NCI-H2196 (cell line): ENCODE data around the gene EIPR1.
"Not testable (repeated sequence)": the region's sequence is repeated elsewhere in the genome, so short reads cannot be mapped to it uniquely, and the experiment has no call there.

Experiments used
- DNase-seq: peaks from one replicate; lab custom pipeline; 2025; ENCODE audit not compliant: unreplicated experiment; lab: John Stamatoyannopoulos, UW

Gene EIPR1

DNA sequence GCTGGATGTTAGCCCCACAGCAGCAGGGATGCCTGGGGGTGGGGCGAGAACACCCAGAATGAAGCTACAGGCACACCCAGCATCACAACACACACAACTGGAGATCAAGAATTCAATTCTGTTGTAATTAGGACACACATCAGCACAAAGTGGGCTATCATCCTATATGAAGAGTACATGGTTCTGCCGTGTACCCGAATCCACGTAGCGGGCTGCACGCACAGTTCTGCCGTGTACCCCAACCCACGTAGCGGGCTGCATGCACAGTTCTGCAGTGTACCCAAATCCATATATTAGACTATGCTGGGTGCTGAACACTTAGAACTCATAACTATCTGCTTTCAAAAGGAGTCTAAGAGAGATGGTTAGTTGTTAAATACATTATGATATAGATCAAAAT, 86.5 kb downstream of the EIPR1 start:
- DNase-seq = no peak

DNA sequence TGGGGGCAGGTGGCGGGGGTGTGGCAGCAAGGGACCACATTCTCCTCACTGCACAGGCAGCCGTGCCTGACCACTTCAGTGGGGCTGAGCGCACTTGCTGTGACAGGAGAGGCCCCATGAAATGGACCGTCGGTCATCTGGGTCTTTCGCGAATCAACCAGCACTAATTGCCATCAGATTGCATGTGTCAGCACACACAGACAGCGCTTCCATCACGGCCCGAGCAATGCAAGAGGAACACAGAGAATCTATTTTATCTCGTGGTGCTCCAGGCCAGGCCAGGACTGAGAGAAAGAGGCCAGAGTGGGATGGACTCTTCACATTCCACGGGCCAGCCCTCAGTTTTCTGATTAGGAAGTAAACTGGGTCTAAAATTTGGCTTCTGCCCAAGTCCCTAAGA, 87.0 kb downstream of the EIPR1 start:
- no peak for DNase-seq

DNA sequence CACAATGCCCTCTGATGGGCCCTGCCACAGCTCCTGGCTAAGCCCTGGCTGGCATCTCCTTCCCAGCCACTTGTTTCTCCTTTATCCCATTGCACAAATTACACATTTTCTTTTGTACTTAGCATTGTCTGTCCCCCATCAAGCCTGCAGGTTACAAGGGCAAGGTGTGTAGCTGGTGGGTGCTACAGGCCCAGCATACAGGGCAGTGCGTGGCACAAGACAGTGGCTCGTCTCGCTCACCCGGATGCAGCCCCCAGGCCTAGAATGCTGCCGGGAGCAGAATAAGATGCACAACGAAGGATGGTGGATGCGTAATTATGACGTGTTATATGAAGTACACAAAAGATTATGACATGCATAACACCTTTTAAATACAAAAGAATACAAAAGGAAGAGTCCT, 87.6 kb downstream of the EIPR1 start:
- DNase-seq = no peak

DNA sequence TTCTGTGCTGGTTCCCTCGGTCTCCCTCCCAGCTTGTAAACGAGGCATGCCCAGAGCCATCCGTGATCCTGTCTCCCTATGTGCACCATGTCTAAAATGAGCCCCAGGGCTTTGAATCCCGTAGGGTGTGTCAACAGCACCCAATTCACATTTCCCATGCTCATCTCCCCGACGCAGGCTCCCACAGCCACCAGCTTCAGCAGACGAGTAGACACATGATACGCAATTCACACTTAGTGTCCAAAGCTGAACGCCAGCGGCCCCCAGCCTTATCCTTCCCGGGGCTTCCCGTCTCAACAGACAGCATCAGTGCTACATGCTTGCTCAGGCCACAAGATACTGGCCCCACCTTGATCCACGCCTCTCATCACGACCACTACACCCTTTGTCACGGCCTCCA, 88.1 kb downstream of the EIPR1 start:
- no peak for DNase-seq

DNA sequence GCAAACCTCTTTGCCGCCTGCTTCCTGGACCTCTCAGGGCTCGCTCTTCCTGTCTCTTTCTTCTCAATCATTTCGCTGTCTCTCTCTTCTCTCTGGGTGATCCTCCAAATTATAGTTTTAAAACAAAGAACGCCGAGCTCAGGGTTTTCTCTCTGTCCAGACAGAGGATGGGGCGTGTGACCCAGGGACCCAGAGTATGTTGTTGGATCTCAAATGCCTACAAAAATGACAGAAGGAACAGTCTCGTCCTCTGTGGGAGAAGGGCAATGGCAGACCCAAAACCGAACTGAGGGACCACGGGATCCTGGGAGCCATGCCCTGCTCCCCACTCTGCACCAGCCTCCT, 88.5 kb downstream of the EIPR1 start:
- no peak for DNase-seq

DNA sequence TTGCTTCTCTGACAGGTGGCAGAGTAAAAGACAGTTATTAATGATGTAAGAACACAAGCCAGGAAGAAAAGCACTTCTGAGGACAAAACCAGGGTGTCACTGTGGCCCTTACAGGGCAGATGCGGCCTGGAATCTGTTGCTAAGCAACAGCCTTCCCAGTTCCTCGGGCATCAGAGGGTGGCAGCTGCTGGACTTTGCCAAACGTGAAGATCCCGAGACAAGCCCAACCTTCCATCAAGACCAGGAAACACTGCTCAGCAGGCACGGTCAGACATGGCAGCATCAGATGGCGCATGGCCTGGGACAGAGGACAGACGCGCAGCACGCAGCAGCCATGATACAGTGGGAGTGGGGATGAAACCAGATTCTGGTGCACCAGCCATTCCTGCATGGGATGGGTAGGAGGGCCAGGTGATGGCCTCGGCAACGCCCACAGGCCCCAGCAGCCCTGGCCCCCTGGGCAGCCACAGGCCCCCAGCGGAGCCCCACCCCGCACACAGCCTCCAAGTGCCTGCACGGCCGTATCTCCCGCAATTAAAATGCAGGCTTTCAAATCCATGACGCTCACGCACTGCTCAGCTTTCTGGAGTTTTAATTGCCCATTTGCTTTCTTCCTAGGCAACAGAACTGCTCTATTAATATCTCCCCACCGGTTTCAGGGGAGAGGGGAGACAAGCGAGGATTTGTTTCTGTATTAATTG, 89.0 kb downstream of the EIPR1 start:
- peak; percentile 28 for DNase-seq

DNA sequence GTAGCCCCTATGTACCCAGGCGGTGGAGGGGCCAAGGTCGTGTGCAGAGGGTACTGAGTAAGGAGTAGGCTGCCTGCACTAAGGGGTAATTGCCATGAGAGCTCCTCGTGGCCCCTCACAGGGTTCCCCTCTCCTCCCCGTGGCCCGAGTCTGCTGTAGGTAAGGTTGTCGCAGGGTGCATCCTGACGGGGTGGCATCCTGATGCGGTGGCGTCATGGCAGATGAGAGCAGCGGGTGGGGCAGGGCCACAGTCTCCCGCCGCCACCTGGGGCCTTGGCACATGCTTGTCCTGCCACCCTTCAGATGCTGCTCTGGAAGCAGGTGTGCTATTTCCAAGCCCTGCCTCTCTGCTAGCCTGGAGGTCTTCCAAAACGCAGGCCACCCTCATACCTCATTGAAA, 89.7 kb downstream of the EIPR1 start:
- DNase-seq = no peak

DNA sequence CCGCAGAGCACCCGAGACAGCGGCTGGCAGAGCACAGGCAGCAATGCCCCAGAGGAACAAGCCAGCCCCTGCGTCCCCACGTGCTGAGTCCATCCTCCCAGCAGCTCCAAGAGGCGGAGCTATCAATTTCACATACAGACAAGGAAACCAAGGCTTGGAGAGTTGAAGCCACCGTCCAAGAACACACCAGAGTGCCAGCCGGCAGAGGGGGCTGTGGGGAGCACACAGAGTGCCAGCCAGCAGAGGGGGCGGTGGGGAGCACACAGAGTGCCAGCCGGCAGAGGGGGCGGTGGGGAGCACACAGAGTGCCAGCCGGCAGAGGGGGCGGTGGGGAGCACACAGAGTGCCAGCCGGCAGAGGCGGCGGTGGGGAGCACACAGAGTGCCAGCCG, 91.0 kb downstream of the EIPR1 start:
- DNase-seq = not testable (repeated sequence)

DNA sequence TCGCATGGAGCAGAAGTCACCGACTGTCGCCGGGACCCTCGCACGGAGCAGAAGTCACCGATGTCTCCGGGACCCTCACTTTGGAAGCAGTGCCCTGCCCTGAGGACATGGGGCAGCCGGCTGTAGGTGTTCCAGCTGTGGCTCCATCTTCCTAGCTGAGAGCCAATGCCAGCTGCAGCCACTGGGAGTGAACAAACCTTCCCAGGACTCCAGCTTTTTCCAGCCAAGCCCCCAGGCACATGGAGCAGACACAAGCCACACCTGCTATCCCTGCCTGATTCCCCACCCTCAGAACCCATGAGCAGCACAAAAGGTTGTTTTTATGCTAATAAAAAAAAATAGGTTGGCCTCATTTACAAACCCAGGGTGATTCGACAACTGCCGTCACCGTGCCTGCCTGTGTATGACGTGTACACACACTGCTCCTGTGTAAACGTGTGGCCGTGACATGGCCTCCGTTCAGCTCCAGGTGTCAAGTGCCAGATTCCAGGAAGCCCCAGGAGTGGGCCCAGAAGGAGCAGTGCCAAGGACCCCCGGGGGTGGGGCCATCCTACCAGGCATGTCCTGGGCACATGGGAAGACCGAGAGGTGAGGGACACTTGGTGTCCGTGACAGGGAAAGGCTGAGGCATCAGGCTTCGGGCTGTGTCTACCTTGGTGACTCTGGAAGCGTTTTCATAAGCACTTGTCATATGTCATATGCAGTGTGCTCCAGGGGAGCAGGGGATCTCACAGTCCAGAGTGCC, 91.5 kb downstream of the EIPR1 start:
- no peak for DNase-seq

DNA sequence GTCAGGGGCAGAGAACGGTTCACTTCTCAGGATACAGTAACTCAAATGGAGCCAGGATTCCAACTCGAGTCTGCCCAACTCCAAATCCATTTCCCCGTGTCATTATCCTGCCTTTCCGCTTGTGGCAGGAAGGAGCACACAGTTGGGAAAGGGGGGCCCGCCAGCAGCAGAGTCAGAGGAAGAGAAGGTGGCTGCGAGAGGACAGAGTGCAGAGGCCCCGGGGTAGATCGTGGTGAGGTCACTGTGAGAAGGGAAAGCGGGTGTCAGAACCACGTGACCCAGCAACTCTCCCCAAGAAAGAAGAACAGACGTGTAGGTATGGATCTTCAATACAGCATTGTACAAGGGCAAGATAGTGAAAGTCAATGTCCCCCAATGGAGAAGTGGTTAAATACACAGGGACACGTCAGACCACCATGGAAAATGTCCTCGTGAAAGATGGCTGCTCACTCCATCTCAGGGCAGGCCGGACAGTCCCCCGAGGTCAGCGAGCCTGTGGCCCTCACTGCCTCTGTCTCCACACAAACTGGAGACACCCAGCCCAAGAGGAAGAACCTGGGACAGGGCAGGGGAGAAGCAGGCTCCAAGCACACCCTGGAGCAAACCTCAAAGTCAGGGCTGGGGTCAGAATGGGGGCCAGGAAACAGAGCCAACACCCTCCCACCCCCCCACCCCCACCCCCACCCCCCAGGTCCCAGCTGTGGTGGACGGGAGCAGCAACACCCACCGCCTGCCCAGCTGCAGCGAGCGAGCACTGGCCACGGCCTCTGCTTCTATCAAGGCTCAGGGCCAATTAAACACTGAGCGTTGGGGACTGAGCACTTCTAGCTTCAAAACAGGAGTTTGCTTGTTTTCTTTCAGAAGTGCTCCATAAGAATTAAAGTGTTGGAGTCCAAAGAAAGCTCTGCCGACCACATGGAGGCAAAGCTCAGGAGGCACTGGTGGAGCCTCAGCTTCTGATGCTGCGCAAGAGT, 92.7 kb downstream of the EIPR1 start:
- DNase-seq = no peak

DNA sequence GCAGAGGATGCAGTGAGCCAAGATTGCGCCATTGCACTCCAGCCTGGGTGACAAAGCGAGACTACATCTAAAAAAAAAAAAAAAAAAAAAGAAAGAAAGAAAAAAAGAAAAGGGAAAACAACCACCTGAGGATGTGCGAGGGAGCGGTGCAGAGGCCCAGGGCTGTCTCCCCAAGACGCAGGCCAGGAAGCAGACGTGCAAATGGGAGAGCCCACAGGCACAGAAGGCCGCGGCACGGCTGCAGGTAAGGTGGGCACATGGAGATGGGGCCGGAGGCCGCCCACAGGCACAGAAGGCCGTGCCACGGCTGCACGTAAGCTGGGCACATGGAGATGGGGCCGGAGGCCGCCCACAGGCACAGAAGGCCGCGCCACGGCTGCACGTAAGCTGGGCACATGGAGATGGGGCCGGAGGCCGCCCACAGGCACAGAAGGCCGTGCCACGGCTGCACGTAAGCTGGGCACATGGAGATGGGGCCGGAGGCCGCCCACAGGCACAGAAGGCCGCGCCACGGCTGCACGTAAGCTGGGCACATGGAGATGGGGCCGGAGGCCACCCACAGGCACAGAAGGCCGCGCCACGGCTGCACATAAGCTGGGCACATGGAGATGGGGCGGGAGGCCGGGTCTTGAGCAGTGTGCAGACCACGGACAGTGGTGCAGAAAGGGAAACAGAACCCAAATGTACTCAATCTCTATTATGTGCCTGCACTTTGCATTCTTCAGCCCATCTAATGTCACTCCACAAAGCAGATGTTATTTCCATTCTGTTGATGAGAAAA, 93.6 kb downstream of the EIPR1 start:
- DNase-seq = not testable (repeated sequence)

DNA sequence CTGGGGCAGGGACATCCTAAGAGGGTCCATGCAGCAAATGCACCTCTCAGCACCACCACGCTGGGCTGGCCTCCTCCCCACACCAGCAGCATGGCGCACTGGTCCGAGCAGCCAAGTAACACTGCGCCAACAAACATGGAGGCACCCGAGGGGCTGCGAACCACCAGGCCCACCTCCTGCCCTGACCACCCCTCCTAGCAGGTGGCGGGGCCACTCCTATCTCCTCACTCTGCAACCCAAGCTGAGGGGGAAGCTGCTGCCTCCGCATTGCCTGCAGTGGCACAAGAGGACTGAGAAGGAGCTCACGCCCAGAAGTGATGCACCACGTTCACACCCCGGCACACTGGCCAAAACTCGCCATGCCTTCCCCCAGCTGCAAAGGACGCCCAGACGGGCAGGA, 94.4 kb downstream of the EIPR1 start:
- DNase-seq = no peak

DNA sequence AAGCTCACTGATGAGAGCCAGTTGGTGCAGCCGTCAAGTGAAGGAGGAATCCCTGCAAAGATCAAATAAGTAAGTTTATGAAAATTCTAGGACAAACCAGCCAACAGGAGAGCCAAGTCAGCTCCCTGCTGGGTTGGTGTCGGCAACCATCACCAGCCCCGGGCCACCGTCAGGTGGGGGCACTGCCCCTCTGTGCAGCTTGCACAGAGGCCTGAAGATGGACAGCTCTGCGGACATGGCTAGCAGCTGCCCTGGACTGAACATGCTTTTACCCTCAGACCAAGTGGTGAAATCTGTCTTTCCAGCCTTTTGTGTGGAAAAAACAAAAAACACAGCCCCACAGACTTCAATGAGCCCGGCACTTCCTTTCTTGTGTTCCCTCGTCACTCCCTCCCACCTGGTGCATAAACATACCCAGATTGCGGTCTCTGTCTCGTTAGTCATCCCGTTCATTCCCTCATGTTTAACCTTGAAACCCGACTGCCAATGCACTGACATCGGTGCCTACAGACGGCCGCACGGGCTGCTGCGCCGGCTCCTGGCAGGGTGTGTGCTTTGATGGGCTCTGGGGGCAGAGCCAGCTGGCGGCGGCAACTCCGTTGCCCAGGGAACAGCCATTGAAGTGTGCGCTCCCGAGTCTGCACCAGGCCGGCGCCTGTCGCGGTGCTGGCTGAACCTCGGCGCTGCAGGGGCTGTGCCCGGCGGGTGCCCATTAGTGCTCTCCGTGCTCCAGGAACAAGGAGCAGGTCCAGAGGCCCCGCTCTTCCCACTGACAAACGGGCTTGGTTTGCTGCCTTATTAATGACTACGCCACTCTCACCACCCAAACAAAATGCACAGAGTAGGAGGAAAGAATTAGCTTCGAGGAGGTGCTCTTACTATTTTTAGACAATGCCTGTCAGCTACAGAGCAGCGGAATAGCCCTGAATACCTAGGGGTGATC, 95.3 kb downstream of the EIPR1 start:
- peak; percentile 88 for DNase-seq

DNA sequence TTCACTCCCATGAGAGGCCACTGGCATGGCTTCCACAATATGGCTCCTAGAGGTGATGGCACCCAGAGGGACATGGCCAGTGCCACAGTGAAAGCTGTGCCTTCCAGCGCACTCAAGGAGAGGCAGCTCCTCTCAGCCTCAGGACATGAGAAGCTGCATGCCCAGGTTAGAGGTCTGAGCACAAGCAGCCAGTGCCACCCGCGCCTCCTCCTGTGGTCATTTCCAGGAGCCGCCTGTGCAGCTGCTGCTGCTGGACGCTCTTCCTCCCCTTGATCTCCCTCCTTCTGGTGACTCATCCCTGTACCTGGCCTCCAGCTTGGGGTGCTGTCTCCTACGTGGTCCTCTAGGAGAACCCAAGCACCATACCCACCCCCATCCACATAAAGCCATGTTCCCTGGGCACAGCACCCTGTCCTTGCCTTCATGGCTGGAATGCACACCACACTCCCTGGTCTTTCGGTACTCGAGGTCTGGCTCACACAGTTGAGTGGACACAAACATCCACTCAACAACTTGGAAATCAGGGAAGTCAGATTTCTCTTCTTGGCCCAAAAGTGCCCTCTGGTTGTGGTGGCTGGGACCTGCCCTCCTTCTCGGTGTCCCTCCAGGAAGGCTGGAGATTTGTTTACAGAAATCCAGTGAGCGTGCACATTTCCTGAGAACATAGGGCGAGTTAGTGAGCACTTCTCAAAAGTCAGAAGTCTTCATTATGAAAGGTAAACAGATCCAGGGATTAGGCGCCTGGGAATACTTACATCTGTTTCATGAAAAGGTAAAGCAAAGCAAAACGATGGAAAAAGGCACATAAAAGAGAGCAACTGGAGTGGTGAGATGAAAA, 96.7 kb downstream of the EIPR1 start:
- DNase-seq = no peak

DNA sequence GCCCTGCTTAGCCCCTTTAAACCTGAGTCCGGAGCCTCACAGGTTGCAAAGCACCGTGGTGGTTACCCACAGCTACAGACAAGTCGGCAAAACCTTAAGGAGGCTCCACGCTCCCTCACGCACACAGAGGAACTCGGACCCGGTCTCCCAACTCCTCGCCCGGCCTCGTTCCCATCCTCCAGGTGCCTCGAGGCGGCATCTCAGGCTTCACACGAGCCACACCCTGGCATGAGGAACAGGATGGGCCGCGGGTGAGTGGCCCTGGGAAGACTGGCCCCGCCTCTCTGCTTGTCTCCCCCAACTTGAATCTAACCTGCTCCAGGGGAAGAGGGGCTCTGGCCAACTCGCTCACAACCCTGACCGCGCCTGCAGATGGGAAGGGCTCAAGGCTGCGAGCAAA, 97.4 kb downstream of the EIPR1 start:
- no peak for DNase-seq

DNA sequence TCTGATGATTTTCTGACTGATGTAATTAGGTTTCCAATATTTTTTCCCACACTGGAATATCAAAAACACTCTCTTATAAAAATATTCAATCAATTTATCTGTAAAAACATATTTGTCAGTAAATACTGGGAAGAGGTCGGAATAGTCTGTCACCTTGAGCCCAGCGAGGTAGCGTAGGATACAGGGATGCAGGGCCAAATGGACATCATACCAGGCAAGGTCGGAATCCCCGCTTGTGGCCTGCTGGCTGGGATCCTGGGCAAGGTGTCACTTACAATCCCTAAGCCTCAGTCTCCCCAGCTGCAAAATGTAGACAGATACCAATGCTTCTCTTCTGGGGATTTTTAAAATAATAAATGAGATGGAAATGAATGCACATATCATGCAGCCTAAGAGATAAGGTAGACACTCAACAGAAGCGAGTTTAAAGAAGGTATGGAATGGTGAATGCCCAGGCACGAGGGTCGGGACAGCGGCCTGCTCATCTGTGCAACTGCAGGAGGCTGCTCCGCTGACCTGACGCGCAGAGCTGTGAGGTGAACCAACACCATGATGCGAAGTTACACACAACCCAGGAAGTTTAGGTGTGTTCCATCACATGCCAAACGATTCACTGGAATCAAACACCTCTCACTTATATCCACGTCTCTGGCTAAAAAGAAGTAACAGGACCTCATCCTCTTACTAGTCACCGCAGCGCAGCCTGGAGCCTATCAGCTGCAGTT, 98.2 kb downstream of the EIPR1 start:
- DNase-seq = no peak

DNA sequence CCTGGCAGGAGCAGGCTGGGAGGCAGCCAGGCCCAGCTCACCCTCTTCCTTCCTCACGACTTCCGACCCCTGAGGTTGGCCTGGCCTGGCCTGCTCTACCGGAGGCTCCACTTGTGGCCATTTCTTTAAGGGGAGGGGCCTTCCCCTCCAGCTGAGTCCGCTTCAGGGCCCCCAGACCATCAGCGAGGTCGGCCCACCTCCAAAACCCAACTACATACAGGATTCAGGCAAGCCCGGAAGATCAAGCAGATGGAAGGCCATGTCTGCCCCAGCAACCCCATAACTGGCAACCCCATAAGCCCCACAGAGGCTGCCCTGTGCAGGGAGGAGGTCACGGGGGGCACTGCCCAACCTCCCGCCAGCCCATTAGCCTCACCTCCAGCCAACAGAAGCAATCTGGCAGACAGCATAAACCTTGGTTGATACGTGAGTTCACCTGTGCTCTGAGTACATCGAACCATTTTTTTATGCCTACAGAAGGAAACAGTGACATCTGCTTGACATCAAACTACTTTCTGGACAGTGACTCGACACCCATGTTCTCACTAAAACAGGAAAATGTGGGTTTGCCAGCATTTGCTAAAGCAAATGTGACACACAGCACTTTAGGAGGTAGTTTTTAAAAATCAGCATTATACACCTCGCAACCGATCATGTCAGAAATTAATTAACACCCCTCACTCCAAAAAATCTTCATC, 98.9 kb downstream of the EIPR1 start:
- no peak for DNase-seq
